Muscle of leg (tissue), 11 donors: ENCODE measurements around the gene NFE2L3. TPM values are rescaled to one million over a fixed set of nuclear protein-coding genes. Genes with fewer than 3 reads are reported as not detected.

ENCODE experiments used
- DNase-seq: peaks from one replicate; pipeline ENCODE4 v3.0.0; 2013
- H3K27ac ChIP-seq: one replicate; pipeline ENCODE4 v1.5.1; 2013; ENCODE audit warnings: mild to moderate bottlenecking, low read length, control low read depth
- H3K27me3 ChIP-seq: one replicate; pipeline ENCODE4 v1.6.1; 2013; ENCODE audit warnings: low read length; ENCODE audit not compliant: control insufficient read depth, insufficient read depth
- H3K36me3 ChIP-seq: one replicate; pipeline ENCODE4 v1.6.1; 2013; ENCODE audit warnings: low read length; ENCODE audit not compliant: control insufficient read depth, insufficient read depth
- H3K4me1 ChIP-seq: one replicate; pipeline ENCODE4 v1.6.1; 2013; ENCODE audit warnings: low read length; ENCODE audit not compliant: control insufficient read depth, insufficient read depth
- H3K4me3 ChIP-seq: one replicate; pipeline ENCODE4 v1.5.1; 2013; ENCODE audit warnings: low read length, control low read depth
- H3K9me3 ChIP-seq: replicated peaks from 2 replicates; pipeline ENCODE4 v1.6.1; 2013; ENCODE audit warnings: low read depth, low read length; ENCODE audit not compliant: control insufficient read depth
- WGBS: methylation state at CpG from one replicate; pipeline ENCODE4 v1.1.5; 2013; ENCODE audit warnings: missing lambda C conversion rate; ENCODE audit not compliant: insufficient coverage; 5-methylcytosine and 5-hydroxymethylcytosine counted together
- polyA plus RNA-seq, 8 donors: library from polyadenylated mRNA; unstranded; fragments of 120-200 nt; gene quantifications; one replicate each; pipeline versions ENCODE4 v1.2.1 to v1.2.3, GENCODE V29; 2013; ENCODE audit warnings: inconsistent platforms in 1 of 8, low replicate concordance in 1 of 8; ENCODE audit not compliant: insufficient read length in 8 of 8, insufficient read depth in 1 of 8
- total RNA-seq: library from RNA; stranded (reverse); fragments of 120-200 nt; gene quantifications from one replicate; pipeline ENCODE4 v1.2.4, GENCODE V29; 2013

NFE2L3 gene
- total and polyA plus RNA-seq, 9 donors: 0.44 to 6.4 (median 2.5) TPM

DNA sequence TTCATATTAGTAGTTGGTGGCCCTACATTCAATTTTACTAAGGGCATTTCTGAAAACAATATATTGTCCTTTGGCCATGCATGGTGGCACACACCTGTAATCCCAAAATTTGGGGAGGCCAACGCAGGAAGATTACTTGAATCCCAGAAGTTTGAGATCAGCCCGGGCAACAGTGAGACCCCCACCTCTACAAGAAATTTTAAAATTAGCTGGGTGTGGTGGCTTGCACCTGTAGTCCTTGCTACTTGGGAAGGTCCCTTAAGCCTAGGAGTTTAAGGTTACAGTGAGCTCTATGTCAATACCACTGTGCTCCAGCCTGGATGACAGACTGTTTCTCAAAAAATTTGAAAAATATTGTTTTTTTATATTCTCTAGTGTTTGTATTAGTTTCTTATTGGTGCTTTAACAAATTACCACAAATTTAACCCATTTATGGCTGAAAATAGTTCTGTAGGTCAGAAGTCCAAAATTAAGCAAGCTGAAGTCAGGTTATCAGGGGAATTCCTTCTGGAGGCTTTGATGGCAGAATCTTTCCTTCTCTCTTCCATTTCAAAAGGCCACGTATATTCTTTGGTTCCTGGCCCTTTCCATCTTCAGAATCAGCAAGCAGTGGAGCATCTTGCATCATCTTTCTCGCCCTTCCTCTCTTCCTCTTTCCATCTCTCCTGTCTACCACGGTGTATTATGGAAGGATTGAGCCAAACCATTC lies 62.0 kb downstream of the NFE2L3 start:
- Histone ChIP-seq H3K36me3 (peaks cover 19% of the 10 kb centered on the region), H3K27me3 (no peaks in the 10 kb centered on the region), H3K4me1 (no peaks in the 10 kb centered on the region), H3K9me3 (no peaks in the 10 kb centered on the region), H3K27ac (no peak overlapping the region), H3K4me3 (no peak overlapping the region)
- WGBS: 63% methylated on average over 1 of the region's 5 CpGs
- no peak for DNase-seq

DNA sequence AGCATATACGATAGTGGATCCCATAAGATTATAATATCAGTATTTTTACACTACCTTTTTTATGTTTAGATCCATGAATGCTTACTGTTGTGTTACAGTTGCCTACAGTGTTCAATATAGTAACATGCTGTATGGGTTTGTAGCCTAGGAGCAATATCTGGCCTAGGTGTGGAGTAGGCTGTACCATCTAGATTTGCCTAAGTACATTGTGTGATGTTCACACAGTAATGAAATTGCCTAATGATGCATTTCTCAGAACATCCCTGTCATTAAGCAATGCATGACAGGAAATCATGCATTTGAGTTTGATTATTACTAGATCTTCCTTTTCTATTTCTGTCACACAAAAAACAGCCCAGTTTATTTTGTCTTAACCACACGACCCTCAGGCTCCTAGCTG lies 64.1 kb downstream of the NFE2L3 start:
- Histone ChIP-seq H3K9me3 (no peaks in the 10 kb centered on the region), H3K27me3 (no peaks in the 10 kb centered on the region), H3K27ac (no peak overlapping the region), H3K4me1 (no peaks in the 10 kb centered on the region), H3K4me3 (no peak overlapping the region), H3K36me3 (peaks cover 2% of the 10 kb centered on the region)
- WGBS: no CpG with 5 or more reads among the region's 2 CpGs
- DNase-seq: no peak

DNA sequence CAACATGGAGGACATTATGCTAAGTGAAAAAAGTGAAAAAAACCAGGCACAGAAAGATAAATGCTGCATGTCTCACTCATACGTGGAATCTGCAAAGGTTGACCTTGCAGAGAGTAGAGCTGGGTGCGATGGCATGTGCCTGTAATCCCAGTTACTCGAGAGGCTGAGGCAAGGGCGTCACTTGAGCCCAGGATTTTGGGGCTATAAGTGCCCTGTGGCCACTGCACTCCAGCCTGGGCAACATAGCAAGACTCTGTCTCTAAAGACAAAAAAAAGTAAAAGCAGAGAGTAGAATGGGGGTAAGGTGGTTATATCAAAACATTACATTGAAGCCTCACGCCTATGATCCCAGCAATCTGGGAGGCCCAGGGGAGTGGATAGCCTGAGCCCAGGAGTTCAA lies 72.4 kb downstream of the NFE2L3 start:
- no peak for DNase-seq
- Histone ChIP-seq H3K36me3 (no peaks in the 10 kb centered on the region), H3K9me3 (no peaks in the 10 kb centered on the region), H3K4me3 (no peak overlapping the region), H3K4me1 (no peaks in the 10 kb centered on the region), H3K27ac (no peak overlapping the region), H3K27me3 (no peaks in the 10 kb centered on the region)
- WGBS: 76% methylated on average over 4 of the region's 5 CpGs

DNA sequence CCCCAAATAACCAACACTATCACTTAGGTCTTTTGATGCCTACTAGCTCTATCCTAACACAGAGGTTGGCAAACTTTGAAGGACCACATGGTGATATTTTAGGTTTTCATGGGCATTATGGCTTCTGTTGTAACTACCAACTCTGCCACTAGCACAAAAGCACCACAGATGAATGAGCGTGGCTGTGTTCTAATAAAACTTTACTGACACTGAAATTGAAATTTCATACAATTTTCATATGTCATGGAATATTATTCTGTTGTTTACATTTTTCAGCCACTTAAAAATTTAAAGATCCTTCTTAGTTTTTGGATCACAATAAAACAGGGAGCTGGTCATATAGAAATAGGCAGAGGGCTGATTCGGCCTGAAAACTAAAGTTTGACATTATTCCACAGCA lies 76.0 kb downstream of the NFE2L3 start:
- H3K27me3 ChIP-seq: no peaks in the 10 kb centered on the region
- H3K4me3 ChIP-seq: no peak overlapping the region
- DNase-seq: no peak
- no peaks in the 10 kb centered on the region for H3K36me3 ChIP-seq
- H3K9me3 ChIP-seq: no peaks in the 10 kb centered on the region
- WGBS: no CpG with 5 or more reads among the region's 2 CpGs
- no peak overlapping the region for H3K27ac ChIP-seq
- no peaks in the 10 kb centered on the region for H3K4me1 ChIP-seq

DNA sequence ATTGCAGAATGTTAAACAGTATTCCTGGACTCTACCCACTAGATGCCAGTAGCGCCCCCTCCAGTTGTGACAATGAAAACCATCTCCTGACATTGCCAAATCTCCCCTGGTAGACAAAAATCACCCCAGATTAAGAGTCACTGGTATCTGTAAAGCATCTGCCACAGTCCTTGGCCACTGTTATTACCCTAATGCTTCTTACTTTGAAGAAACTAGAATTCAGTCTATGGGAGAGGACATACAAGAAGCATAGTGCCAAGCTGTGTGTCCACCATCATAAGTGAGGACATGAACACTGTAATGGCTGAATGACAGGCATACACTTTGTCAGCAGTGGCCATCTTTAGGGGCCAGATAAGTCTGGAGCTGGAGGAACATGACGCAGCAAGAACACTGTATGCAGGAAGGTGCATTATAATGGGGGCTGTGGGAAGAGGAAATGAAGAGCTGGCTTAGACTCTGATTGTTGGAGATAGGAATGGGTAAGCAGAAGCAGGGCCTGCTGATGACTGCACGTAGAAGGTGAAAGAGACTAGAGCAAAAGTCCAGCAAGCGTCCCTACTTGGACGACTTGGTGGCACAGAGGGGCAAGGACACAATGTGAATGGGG lies 82.0 kb downstream of the NFE2L3 start:
- no peak overlapping the region for H3K27ac ChIP-seq
- H3K36me3 ChIP-seq: no peaks in the 10 kb centered on the region
- DNase-seq: no peak
- no peaks in the 10 kb centered on the region for H3K9me3 ChIP-seq
- no peak overlapping the region for H3K4me3 ChIP-seq
- H3K27me3 ChIP-seq: no peaks in the 10 kb centered on the region
- 68% methylated on average over 5 of the region's 5 CpGs for WGBS
- H3K4me1 ChIP-seq: no peaks in the 10 kb centered on the region

Other genes with a start within 250 kb of the NFE2L3 start
- 107 TPM for gene HNRNPA2B1, start 48.5 kb downstream of the NFE2L3 start, total RNA-seq
- 100 to 1,000 TPM; 743 to 924 (median 812) TPM for gene HNRNPA2B1, start 48.5 kb downstream of the NFE2L3 start, polyA plus RNA-seq
- 148 TPM for gene CBX3, start 49.5 kb downstream of the NFE2L3 start, total RNA-seq
- gene CBX3, start 49.5 kb downstream of the NFE2L3 start, polyA plus RNA-seq: 100 to 1,000 TPM; 158 to 210 (median 184) TPM
- 1.2 TPM for gene SNX10, start 139.7 kb downstream of the NFE2L3 start, total RNA-seq
- 1 to 10 TPM; 1.3 to 3.3 (median 1.6) TPM for gene SNX10, start 139.7 kb downstream of the NFE2L3 start, polyA plus RNA-seq